Forelimb muscle (tissue), 1 donor: ENCODE data around the gene PRDX3. TPM values are rescaled to one million over a fixed set of nuclear protein-coding genes. Genes with fewer than 3 reads are reported as not detected.

Experiments
- DNase-seq: peaks from one replicate; pipeline ENCODE4 v3.0.0-alpha.2; 2013; ENCODE audit warnings: low read depth
- polyA plus RNA-seq: library from polyadenylated mRNA; unstranded; fragments of 120-200 nt; gene quantifications from one replicate; pipeline ENCODE4 v1.2.1, GENCODE V29; 2013; ENCODE audit not compliant: insufficient read length

Gene PRDX3
- polyA plus RNA-seq, 1 donor = 142 TPM

- no peak for DNase-seq
These were observed 48.9 kb downstream of the PRDX3 start for GRCh38 chr10:119129721-119130120.

GRCh38 chr10:119125942-119126341 is 52.7 kb downstream of the PRDX3 start:
- DNase-seq = no peak

GRCh38 chr10:119120875-119121274 is 57.7 kb downstream of the PRDX3 start:
- no peak for DNase-seq

- no peak for DNase-seq
These were observed 58.2 kb downstream of the PRDX3 start for GRCh38 chr10:119120413-119120867.

- no peak for DNase-seq
These were observed 59.2 kb downstream of the PRDX3 start for GRCh38 chr10:119119400-119119799.

GRCh38 chr10:119118231-119118630 is 60.4 kb downstream of the PRDX3 start:
- DNase-seq = no peak

Other genes with a start within 250 kb of the PRDX3 start
- gene NANOS1, start 149.1 kb downstream of the PRDX3 start, polyA plus RNA-seq = 6.7 TPM
- 141 TPM for gene EIF3A, start 98.0 kb downstream of the PRDX3 start, polyA plus RNA-seq
- gene DENND10, start 74.7 kb downstream of the PRDX3 start, polyA plus RNA-seq = 28.4 TPM
- 24.0 TPM for gene SFXN4, start 13.1 kb downstream of the PRDX3 start, polyA plus RNA-seq
- gene GRK5, start 28.8 kb upstream of the PRDX3 start, polyA plus RNA-seq = 20.9 TPM